Upper lobe of right lung (tissue), 1 donor: Measurements from ENCODE around the gene HS6ST2. TPM values are rescaled to one million over a fixed set of nuclear protein-coding genes. Genes with fewer than 3 reads are reported as not detected.
"Not testable (repeated sequence)": the region's sequence is repeated elsewhere in the genome, so short reads cannot be mapped to it uniquely, and the experiment has no call there.

Source experiments
- ATAC-seq: fragments of 200-7000 bp; cut with Tn5 transposase; one replicate; pipeline ENCODE4 v1.9.1; 2020; ENCODE audit warnings: mild to moderate bottlenecking, moderate library complexity
- DNase-seq: peaks from one replicate; pipeline ENCODE4 v3.0.0-alpha.2; 2020
- H3K27ac ChIP-seq: fragments of 200-600 bp; one replicate; pipeline ENCODE4 v1.8.0; 2022
- H3K27me3 ChIP-seq: fragments of 200-600 bp; one replicate; pipeline ENCODE4 v1.8.0; 2022; ENCODE audit warnings: mild to moderate bottlenecking
- H3K36me3 ChIP-seq: fragments of 200-600 bp; one replicate; pipeline ENCODE4 v1.8.0; 2022
- H3K4me1 ChIP-seq: fragments of 200-600 bp; one replicate; pipeline ENCODE4 v1.8.0; 2022
- H3K4me3 ChIP-seq: fragments of 200-600 bp; one replicate; pipeline ENCODE4 v1.8.0; 2022; ENCODE audit warnings: mild to moderate bottlenecking
- H3K9me3 ChIP-seq: fragments of 200-600 bp; one replicate; pipeline ENCODE4 v1.8.0; 2022
- intact Hi-C: fragments of 100-400 bp; cut with DNase I; formaldehyde crosslinking; loops from one replicate; pipeline ENCODE4 v1.11.0; 2022
- total RNA-seq: library from RNA; stranded (reverse); fragmentation: NEBNext Ultra II Directional; extraction: Animal tissue kit (Norgen Biotek cat#: 25700); gene quantifications from one replicate; pipeline ENCODE4 v1.2.1, GENCODE V29; 2021
- TF ChIP-seq, protein P1 (sequence below): fragments of 200-600 bp; IDR thresholded peaks from one replicate; pipeline ENCODE4 v1.8.0; 2022; ENCODE audit warnings: antibody characterized with exemption
- donor health status: DM: no; HTN: yes; CAD: no; lungs with severe emphysema.

Gene HS6ST2
- total RNA-seq, 1 donor from 2014 or later: 0.87 TPM

DNA sequence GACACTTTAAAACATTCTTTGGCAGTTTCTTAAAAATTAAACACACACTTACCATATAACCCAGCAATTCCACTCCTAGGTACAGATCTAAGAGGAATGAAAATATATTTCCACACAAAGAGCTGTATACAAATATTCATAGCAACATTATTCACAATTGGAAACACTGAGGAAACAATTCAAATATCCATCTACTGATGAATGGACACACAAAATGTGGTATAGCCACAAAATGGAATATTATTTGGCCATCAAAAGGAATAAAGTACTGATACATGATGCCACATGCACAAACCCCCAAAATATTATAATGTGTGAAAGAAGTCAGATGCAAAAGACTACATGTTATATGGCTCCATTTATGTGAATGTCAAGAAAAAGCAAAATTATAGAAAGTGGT lies 70.9 kb downstream of the HS6ST2 start:
- Histone ChIP-seq H3K9me3 (no peaks in the 10 kb centered on the region), H3K27me3 (no peaks in the 10 kb centered on the region), H3K27ac (no peak overlapping the region), H3K36me3 (no peaks in the 10 kb centered on the region), H3K4me1 (no peaks in the 10 kb centered on the region), H3K4me3 (no peak overlapping the region)
- ATAC-seq (no peak), DNase-seq (no peak)
- TF ChIP-seq, protein P1, sequence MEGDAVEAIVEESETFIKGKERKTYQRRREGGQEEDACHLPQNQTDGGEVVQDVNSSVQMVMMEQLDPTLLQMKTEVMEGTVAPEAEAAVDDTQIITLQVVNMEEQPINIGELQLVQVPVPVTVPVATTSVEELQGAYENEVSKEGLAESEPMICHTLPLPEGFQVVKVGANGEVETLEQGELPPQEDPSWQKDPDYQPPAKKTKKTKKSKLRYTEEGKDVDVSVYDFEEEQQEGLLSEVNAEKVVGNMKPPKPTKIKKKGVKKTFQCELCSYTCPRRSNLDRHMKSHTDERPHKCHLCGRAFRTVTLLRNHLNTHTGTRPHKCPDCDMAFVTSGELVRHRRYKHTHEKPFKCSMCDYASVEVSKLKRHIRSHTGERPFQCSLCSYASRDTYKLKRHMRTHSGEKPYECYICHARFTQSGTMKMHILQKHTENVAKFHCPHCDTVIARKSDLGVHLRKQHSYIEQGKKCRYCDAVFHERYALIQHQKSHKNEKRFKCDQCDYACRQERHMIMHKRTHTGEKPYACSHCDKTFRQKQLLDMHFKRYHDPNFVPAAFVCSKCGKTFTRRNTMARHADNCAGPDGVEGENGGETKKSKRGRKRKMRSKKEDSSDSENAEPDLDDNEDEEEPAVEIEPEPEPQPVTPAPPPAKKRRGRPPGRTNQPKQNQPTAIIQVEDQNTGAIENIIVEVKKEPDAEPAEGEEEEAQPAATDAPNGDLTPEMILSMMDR: no peak
- intact Hi-C loops: no loop called here

DNA sequence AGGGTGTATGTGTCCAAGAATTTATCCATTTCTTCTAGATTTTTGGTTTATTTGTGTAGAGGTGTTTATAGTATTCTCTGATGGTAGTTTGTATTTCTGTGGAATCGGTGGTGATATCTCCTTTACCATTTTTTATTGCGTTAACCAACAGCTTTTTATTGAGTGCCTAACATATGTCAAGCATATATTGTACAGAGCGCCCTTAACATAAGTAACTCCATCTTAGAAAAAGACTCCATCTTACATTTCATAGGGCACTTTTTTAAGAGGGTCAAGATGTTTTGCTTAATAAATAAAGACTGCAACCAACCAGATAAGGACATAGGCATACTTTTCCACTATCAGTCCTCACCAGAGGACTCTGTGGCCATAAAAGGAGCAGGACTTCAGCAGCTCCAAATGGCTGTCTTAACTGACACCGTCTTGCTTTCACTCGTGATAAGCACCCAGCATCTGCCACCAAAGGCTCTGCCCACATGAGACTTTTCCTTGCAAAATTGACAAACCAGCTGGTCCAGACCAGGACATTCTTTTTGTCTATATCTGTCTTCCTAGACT lies 75.0 kb downstream of the HS6ST2 start:
- ATAC-seq (no peak), DNase-seq (no peak)
- Histone ChIP-seq H3K4me3 (no peak overlapping the region), H3K27ac (no peak overlapping the region), H3K36me3 (no peaks in the 10 kb centered on the region), H3K4me1 (no peaks in the 10 kb centered on the region), H3K9me3 (no peaks in the 10 kb centered on the region), H3K27me3 (no peaks in the 10 kb centered on the region)
- TF ChIP-seq, protein P1: no peak
- intact Hi-C loops: no loop called here

DNA sequence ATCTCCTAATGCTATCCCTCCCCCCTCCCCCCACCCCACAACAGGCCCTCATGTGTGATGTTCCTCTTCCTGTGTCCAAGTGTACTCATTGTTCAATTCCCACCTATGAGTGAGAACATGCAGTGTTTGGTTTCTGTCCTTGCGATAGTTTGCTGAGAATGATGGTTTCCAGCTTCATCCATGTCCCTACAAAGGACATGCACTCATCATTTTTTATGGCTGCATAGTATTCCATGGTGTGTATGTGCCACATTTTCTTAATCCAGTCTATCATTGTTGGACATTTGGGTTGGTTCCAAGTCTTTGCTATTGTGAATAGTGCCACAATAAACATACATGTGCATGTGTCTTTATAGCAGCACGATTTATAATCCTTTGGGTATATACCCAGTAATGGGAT lies 77.7 kb downstream of the HS6ST2 start:
- H3K27ac ChIP-seq, intact Hi-C loops, H3K36me3 ChIP-seq, H3K4me1 ChIP-seq, H3K9me3 ChIP-seq, H3K4me3 ChIP-seq, DNase-seq, ATAC-seq, H3K27me3 ChIP-seq: not testable (repeated sequence)

DNA sequence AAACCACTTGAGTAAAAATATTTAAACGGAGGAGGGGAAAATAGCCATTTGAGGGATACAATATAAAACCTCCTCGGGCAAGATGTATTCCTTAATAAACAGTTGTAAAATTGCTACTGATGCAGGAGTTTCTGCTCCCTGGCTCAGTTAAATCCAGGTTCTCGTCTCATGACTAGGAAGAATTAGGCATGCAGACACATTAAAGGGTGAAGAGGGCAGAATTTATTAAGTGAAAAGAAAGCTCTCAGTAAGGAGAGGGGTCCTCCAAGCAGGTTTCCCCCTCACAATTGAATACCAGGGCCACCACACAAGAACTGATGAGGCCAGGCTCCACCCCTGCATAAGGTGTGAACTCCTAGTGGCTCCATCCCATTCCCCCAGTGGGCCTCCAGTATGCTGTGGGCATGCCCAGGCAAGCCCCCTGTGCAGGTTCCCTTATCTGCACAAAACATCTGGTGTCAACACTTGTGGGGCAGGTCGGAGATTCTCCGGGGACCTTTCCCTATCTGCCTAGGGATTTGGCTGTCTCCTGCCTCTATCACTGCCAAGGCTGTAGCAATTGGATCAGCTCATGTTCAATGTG lies 80.4 kb downstream of the HS6ST2 start:
- Histone ChIP-seq H3K27me3 (no peaks in the 10 kb centered on the region), H3K4me3 (no peak overlapping the region), H3K27ac (no peak overlapping the region), H3K9me3 (no peaks in the 10 kb centered on the region), H3K36me3 (no peaks in the 10 kb centered on the region), H3K4me1 (no peaks in the 10 kb centered on the region)
- ATAC-seq (no peak), DNase-seq (no peak)
- TF ChIP-seq, protein P1: no peak
- intact Hi-C loops: no loop called here

DNA sequence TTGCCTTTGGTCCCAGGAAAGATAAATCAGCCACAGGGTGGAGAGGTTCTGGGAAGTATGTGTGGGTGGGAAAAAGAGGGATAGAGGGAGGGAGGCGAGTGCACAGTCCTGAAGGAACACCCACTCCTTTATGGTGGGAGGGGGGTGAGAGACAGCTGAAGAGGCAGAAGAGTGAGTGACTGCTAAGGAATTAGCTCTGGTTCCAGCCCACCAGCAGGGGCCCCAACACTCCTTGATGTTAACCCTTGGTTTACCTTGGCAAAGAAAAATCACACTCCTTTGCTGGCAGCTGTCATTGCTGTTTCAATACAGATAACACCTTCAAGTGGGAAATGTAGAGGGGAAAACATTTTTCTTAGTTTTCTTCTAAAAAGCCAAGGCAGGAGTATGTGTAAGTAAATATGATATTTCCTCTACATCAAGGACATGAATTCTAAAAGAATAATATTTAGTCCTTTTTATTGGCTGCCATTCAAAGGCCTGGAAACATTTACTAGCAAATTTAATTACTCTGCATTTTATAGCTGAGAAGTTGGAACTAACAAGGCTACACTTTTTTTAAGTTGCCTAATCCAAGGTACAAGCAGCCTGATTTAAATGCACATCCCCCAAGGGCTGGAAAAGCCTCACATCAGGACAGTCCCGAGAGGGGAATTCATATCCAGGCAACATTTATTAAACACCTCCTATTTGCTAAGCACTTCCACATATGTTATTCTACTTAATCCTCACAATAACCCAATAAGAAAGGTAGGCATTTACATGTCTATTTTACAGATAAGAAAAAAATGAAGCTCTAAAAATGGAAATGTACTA lies 81.7 kb downstream of the HS6ST2 start:
- no peaks in the 10 kb centered on the region for H3K9me3 ChIP-seq
- H3K4me3 ChIP-seq: no peak overlapping the region
- no peaks in the 10 kb centered on the region for H3K27me3 ChIP-seq
- no peak overlapping the region for H3K27ac ChIP-seq
- intact Hi-C loops: no loop called here
- H3K4me1 ChIP-seq: no peaks in the 10 kb centered on the region
- no peaks in the 10 kb centered on the region for H3K36me3 ChIP-seq
- ATAC-seq: no peak
- DNase-seq: no peak
- TF ChIP-seq, protein P1: no peak
